Fibroblast of peridontal ligament (primary cell): ENCODE data around the gene APP.
"Not testable (repeated sequence)": the region's sequence is repeated elsewhere in the genome, so short reads cannot be mapped to it uniquely, and the experiment has no call there.

Experiments
- DNase-seq: peaks from one replicate; pipeline ENCODE4 v3.0.0-alpha.2; 2010; ENCODE audit errors: extremely low read depth

APP gene

DNA sequence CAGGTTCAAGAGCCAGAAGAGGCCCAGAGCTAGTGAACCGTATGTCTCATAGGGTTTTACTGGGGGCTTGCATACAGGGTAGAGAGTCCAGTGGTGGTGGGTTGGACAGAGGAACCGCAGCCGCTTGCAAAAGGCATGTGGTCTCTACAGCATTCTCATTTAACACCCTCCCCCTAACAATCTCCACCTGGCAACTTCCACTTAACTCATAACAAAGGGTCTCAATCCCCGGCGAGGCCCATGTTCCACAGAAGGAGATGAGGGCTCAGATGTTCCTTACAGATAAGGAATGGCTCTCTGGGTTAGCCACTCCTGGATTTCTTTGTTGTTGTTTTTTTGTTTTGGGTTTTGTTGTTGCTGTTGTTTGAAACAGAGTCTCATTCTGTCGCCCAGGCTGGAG, 106.1 kb downstream of the APP start:
- DNase-seq: no peak

DNA sequence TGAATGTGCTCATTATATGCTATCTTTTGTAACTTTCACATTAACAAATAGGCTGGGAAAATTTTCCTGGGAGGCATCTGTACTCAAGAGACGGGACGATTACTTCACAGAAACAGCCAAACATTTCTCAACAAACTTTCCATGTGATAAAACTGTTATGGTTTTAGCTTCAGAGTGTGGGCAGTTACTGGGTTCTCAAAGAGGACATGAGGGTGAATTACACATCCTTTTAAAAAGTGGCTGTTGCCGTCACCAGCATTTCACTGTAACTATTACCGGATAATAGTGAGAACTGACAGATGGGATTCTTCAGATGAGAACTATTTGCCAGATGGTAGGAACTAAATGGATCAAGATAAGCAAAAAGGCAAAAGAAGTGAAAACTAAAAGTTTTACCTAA, 109.1 kb downstream of the APP start:
- peak; percentile 83 for DNase-seq

DNA sequence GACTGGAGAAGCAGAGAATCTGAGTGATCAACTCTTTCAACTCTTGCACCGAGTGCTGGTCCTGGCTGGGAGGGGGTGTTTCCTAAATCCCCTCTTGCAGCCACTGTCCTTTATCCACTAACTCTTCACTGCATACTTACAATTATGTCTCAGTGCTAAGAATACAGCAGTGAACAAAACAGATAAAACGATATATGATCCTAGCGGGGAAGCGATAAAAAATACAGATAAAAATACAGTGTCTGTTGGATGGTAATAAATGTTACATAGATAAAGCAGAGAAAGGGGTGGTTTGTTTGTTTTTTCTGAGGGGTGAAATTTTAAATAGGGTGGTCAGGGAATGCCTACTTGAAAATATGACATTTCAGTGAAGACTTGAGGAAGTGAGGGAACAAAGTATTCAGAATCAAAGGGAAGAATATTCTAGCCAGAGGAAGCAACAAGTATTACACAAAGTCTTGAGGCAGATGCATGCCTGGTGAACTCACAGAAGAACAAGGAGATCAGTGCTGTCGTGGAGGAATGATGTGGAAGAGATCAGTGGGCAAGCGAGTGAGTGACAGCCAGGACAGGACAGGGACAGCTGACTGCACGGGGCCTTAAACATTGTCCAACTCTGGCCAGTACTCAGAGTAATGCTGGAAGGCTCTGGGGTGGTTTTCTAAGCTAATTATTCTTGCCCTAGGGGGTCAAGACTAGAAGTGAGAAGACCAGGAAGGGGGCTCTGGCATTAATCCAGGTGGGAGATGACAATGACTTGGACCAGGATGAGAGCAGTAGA, 110.0 kb downstream of the APP start:
- no peak for DNase-seq

DNA sequence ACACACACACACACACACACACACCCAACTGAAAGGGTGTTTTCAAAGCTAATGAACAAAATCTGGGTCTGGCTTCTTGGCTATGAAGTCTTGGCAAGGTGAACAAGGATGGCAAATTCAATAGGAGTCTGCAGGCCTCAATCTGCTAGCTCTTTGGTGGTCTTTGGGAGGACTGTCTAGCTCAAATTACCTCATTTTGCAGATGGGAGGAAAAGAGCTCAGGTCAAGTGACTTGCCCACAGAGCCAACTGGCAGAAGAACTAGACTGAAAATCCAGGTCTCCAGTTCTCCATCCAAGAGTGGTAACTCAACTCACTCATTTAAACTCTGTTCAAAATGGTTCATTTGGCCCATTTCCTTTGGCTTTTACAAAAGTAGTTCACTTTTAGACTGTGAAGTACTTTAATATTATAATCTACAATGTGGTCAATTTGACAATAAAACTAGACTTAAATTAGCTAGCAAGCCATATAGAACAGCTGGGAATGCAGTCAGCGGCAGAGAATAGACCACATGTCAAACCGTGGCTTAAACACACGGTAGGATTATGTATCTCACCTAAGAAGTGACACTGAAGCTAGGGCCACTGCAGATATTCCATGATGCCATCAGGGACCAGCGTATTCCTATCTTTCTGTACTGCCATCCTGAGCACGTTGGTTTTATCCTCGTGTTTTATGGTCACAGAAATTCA, 112.9 kb downstream of the APP start:
- no peak for DNase-seq

DNA sequence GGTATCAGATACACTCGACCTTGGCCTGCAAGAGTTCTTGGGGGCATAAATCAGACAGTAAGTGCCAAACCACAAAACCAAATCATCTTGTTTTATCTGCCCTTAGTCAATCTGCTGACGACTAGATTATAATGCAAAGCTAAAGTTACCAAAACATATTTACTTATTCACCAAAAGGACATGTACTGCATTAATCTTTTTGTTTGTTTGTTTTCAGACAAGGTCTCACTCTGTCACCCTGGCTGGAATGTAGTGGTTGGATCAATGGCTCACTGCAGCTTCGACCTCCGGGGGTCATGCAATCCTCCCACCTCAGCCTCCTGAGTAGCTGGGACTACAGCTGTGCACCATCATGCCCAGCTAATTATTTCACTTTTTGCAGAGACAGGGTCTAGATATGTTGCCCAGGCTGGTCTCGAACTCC, 114.7 kb downstream of the APP start:
- no peak for DNase-seq

DNA sequence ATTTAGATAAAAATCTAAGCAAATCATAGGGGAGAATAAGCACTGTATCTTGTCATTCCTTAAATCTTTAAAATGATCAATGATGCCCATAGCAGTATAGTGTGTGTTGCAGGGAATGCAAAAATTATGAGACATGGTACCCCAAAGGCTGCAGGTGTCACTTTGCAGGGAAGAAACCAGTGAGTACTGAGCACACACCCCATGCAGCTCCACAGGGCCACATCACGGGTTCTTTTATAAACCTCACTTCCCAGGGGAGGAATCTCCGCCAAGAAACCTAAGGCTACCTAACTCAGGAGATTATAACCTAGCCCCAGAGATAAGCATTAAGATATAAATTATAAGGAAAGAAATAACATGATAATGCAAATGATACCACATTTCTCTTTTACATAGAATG, 115.6 kb downstream of the APP start:
- no peak for DNase-seq

DNA sequence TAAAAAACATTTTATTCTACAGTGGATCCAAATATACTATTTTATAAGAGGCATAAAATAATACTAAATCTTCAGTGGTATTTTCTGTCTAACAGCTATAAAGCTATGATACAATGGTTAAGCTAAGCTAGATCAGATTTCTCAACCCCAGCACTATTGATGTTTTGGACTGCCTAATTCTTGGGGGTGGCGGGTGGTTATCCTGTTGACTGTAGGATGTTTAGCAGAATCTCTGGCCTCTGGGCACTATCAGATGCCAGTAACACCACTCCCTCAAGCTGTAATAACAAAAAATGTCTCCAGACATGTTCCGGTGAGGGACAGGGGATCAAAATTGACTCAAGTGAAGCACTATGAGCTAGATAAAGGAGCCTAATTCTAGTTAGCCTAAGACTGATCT, 118.5 kb downstream of the APP start:
- DNase-seq: no peak

DNA sequence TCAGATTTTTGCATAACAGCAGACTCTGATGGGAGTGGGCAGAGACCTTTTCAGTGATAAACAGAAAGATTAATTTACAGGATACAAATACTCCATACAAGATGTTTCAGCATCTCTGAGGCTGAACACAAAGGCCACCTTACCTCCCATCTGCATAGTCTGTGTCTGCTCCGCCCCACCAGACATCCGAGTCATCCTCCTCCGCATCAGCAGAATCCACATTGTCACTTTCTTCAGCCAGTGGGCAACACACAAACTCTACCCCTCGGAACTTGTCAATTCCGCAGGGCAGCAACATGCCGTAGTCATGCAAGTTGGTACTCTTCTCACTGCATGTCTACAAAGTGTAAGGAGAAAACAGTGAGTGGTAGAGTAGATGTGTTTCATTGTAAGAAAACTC, 119.7 kb downstream of the APP start:
- DNase-seq: no peak

DNA sequence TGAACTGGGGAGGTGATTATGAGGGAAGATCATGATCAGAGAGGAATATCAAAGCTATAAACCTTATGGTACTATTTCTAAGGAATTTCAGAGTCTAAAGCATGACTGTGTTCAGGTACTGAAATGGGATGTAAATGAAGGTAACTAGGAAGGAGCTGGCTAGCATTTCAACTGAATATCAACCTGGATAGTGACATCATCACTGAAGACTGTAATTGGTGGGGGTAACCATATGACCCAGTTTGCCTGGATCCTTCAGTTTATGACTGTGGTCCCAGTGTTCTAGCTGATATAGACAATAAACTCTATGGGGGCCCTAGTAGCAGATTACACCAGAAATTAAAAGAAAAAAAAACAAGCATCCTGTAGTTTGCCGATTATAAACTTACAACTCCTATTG, 120.8 kb downstream of the APP start:
- no peak for DNase-seq

DNA sequence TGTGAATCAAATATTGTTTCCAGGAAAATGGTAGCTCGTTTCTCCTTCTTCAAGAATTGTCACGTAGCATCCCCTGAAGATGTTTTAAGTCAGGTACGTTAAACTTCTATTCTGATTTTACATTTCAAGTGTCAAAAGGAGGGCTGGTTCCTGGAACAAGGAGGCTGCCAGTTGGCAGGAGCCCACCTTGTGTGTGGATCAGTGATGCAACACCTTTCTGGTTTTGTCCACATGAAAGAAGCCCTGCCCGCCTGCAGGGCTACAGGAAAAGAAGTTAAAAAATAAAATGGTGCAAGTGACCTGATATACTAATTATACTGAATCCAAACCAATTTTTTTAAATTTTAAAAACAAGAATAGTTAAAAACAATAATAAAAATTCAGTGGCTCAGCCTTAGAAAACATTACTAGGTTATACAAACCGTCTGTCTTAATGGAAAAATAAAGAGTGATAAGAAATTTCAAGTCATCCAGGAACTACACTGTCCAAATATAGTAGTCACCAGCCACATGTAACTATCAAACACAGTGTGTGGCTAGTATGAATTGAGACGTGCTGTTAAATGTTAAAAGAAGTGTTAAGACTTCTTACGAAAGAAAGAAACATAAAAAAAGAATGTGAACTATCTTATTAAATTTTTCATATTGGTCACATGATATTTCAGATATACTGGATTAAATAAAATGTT, 123.1 kb downstream of the APP start:
- DNase-seq: no peak

DNA sequence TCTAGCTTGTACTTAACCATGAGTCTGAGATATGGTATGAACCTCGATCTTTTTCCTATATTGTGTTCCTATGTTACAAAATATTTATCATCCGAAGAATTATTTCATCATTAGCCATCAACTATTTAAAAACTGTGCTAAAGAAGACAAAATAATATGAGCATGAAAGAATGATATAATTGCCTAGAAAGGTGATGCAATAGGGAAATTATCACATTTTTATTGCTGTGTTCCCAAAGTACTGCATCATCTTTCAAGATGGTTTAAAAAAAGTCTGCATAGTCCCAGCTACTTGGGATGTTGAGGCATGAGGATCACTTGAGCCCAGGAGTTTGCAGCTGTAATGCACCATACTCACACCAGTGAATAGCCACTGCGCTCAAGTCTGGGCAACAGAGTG, 126.7 kb downstream of the APP start:
- no peak for DNase-seq

DNA sequence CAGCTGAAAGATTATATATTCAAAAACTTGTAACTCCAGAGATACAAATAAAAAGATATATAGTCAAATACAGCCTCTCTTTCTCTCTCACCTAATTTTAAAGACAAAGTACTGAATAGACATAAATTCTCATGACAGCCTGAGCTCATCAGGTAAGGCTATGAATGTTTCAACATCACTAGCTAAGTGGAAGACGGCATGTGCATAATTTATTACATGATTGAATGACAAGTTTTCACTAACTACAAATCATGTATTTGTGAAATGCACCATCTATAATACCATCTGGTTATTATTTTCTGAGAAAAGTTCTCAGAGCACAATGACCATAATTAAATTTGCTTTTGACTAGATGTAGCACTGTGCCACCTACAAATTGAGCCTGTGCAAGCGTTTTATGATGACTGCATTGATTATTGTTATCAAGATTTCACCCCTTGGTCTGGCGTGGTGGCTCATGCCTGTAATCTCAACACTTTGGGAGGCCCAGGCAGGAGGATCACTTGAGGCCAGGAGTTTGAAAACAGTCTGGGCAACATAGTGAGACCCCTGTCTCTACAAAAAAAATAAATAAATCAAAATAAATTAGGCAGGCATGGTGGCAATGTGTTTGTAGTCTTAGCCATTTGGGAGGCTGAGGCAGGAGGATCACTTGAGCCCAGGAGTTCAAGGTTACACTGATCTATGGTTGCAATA, 128.2 kb downstream of the APP start:
- DNase-seq: no peak

DNA sequence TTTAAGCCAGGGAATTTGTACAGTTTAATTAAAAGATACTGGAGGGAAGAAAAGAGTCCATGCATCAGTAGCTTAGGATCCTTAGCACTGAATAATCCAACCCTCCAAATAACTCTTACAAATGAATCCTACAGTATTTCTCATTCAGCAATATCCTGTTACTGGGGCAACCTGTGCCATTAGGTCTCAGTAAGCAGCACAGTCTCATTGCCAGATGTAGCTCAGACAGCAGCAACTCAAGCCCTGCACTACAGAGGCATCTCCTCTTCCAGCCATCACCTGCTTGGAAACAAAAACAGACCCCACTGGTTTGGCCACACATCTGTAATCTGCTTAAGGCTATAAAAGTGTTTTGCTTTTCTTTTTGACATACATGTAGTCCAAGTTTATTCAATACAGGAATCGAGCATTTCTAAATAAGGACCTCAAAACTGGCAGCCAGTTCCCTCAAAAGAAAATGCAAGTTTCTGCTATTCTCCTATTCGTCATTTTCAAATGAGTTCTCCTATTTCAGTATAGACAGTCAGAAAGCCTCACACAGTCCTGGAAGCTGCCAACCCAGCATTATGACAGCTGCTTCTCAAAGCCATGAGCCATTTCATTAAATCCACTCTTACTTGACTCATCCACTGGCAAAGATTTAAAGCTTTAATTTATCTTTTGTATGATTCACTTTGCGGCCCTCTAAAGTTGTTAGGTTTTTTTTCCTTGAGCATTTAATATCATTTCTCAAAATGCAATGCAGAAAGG, 129.0 kb downstream of the APP start:
- DNase-seq: peak; percentile 89

DNA sequence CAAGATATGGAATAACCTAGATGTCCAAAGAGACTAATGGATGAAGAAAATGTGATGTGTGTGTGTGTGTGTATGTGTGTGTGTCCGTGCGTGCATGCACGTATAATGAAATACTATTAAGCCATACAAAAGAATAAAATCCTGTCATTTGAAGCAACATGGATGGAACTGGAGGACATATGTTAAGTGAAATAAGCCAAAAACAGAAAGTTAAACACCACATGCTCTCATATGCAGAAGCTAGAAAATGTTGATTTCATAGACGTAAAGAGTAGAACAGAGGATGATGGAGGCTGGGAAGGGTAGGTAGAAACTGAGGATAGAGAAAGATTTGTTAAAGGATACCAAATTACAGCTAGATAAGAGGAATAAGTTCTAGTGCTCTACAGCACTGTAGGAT, 133.7 kb downstream of the APP start:
- DNase-seq: no peak

DNA sequence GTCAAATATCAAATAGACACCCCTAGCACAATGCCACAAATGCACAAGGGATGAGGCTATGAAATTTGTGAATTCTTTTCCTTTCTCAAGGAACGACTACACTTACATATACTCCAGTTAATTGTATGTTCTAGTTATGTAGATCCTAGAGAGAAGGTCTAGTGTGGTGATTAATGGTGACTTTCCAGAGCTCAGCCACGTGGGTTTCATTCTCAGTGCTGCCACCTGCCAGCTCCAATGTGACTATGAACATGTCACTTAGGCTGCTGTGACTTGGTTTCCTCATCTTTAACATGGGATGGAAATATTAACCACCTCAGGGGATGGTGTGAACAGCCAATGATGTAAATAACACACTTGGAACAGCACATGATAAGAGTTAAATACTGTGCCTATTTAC, 138.3 kb downstream of the APP start:
- DNase-seq: no peak

DNA sequence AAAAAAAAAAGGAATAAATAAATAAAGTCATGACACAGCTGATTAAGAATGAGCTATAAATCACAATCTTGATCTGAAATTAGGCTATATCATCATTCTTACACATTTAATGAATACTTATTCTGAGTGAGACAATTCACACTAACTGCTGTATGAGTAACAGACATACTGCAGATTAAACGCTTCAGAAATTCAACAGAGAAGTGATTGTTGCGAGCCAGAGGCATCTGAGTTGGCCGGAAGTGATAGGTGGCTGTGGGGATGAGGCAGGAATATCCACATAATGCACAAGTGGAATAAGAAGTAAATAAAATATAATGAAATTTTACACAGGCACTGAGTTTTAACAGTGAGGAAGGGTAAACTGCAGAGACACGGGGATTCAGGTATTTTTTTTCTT, 142.4 kb downstream of the APP start:
- no peak for DNase-seq

DNA sequence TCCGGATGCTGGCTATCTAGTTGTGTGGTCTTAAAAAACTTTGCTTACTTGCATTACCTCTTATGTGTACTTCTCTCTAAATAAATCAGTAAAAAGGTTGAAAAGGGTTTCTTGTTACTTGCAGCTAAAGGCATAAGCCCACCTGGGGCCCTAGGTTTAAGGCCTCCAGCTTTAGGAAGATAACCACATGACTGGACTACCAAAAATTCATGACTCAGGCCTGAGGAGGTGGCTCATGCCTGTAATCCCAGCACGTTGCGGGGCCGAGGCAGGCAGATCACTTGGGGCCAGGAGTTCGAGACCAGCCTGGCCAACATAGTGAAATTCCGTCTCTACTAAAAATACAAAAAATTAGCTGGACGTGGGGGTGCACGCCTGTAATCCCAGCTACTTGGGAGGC, 142.9 kb downstream of the APP start:
- no peak for DNase-seq

DNA sequence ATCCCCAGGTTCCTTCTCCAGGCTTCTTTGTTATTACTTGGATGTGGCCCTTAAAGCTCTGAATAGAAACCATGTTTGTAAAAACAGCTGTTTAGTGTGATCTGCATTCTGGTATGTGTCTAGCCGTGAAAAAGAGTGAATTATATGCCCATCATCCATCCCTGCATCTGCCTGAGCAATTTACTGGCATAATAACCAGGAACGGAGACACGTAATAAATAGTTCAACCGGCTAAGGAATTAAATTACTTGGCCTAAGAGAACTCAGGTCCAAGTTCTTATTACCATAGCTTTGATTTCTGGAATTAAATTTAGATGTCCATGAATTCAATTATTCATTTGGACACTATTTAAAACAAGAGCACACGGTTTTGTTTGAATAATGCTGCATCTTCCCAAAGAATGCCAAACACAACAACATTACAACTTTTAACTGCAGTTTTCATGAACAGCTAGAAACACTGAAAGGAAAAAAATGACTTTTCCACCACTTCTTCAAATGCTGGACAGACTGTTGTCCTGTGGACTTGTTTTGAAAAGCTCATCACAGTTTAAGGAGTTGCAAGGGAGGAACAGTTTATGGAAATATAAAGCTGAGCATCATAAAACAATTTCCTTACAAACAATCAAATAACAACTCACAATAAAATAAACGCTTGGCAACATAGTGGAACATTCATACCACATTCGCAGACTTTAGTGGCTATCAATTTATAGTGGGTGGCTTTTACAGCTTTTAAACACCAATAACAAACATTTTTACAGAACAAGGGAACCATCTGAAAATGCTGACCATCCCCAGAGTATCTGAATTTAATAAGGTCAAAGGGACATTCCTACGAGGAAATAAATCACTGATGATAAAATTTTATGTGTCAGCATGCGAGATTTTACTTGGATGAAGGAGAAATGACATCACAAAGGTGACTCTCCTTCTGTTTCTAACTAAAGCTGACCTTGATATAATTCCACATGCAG, 144.7 kb downstream of the APP start:
- no peak for DNase-seq

DNA sequence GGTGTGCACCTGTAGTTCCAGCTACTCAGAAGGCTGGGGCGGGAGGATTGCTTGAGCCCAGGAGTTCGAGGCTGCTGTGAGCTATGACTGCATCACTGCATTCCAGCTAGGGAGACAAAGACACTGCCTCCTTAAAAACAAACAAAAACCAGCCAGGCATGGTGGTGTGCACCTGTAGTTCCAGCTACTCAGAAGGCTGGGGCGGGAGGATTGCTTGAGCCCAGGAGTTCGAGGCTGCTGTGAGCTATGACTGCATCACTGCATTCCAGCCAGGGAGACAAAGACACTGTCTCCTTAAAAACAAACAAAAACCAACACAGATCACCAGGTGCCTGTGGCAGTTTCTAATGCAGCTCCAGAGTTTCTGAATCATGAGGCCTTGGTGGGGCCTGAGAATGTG, 147.2 kb downstream of the APP start:
- not testable (repeated sequence) for DNase-seq

DNA sequence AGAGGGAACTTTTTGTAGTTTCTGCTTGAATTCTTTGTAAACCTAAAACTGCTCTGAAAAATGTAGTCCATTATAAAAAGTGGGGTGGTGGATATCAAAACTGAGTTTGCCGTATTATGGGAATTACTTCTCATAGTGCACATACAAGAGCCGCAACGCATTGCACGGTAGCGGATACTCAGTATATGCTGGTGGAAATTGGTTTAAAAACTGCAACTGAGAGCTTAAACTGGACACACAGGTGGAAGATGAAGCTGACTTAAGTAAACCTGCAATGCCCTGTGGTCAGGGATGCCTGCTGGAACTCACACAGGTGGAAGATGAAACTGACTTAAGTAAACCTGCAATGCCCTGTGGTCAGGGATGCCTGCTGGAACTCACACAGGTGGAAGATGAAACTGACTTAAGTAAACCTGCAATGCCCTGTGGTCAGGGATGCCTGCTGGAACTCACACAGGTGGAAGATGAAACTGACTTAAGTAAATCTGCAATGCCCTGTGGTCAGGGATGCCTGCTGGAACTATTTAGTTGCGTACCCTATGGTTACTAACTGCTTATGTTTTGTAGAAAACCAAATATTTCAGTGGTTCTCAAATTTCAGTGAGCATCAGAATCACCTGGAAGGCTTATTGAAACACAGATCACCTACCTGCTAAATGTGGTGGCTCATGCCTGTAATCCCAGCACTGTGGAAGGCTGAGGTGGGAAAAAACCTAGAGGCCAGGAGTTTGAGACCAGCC, 147.8 kb downstream of the APP start:
- not testable (repeated sequence) for DNase-seq
